GM21576 (cell line): ENCODE measurements around the gene RAB12.
"Not testable (repeated sequence)": the region's sequence is repeated elsewhere in the genome, so short reads cannot be mapped to it uniquely, and the experiment has no call there.

Experiments
- ATAC-seq: cut with Tn5 transposase; IDR thresholded peaks from one replicate; pipeline ENCODE4 v1.9.1; 2021; ENCODE audit warnings: mild to moderate bottlenecking, moderate library complexity; ENCODE audit not compliant: unreplicated experiment

RAB12 gene

GRCh38 chr18:8610459-8610851, 1.2 kb downstream of the RAB12 start:
- ATAC-seq: no peak

GRCh38 chr18:8611916-8612576, 2.8 kb downstream of the RAB12 start:
- no peak for ATAC-seq

- no peak for ATAC-seq
These were observed 5.6 kb downstream of the RAB12 start for GRCh38 chr18:8614875-8615274.

GRCh38 chr18:8615397-8616027, 6.3 kb downstream of the RAB12 start:
- no peak for ATAC-seq

GRCh38 chr18:8616028-8616401, 6.8 kb downstream of the RAB12 start:
- no peak for ATAC-seq

- no peak for ATAC-seq
These were observed 8.7 kb downstream of the RAB12 start for GRCh38 chr18:8617907-8618306.

GRCh38 chr18:8619041-8619440, 9.8 kb downstream of the RAB12 start:
- no peak for ATAC-seq

GRCh38 chr18:8619835-8620577, 10.8 kb downstream of the RAB12 start:
- no peak for ATAC-seq

- ATAC-seq: no peak
These were observed 11.6 kb downstream of the RAB12 start for GRCh38 chr18:8620845-8621244.

- not testable (repeated sequence) for ATAC-seq
These were observed 13.4 kb downstream of the RAB12 start for GRCh38 chr18:8622625-8623024.

GRCh38 chr18:8623549-8624106, 14.4 kb downstream of the RAB12 start:
- ATAC-seq: peak; percentile 74

- ATAC-seq: no peak
These were observed 16.3 kb downstream of the RAB12 start for GRCh38 chr18:8625461-8626092.

GRCh38 chr18:8626414-8627106, 17.3 kb downstream of the RAB12 start:
- no peak for ATAC-seq

- ATAC-seq: no peak
These were observed 17.9 kb downstream of the RAB12 start for GRCh38 chr18:8627107-8627472.

GRCh38 chr18:8627540-8627939, 18.3 kb downstream of the RAB12 start:
- no peak for ATAC-seq

- ATAC-seq: no peak
These were observed 20.4 kb downstream of the RAB12 start for GRCh38 chr18:8629602-8630001.

GRCh38 chr18:8630546-8630945, 21.3 kb downstream of the RAB12 start:
- no peak for ATAC-seq

GRCh38 chr18:8631265-8631664, 22.0 kb downstream of the RAB12 start:
- ATAC-seq: no peak

- ATAC-seq: no peak
These were observed 23.1 kb downstream of the RAB12 start for GRCh38 chr18:8632386-8632785.

- ATAC-seq: no peak
These were observed 25.3 kb downstream of the RAB12 start for GRCh38 chr18:8634508-8634907.

GRCh38 chr18:8635087-8635486, 25.9 kb downstream of the RAB12 start:
- no peak for ATAC-seq
